SK-N-SH (cell line): ENCODE data around the gene FRAS1.

Experiments
- CTCF ChIP-seq: fragments of 200-600 bp; sonication (generic); IDR thresholded peaks from 2 replicates; pipeline ENCODE4 v1.6.1; 2017; ENCODE audit warnings: antibody characterized with exemption, mild to moderate bottlenecking, moderate library complexity
- MEF2A ChIP-seq: IDR thresholded peaks from 2 replicates; pipeline ENCODE4 v1.4.0; 2012; ENCODE audit warnings: low read depth, borderline replicate concordance
- PBX3 ChIP-seq: IDR thresholded peaks from 2 replicates; pipeline ENCODE4; 2012
- POLR2AphosphoS5 ChIP-seq: IDR thresholded peaks from 2 replicates; pipeline ENCODE4 v1.6.1; 2012; ENCODE audit warnings: low read depth, low read length
- RAD21 ChIP-seq: IDR thresholded peaks from 2 replicates; pipeline ENCODE4 v1.6.1; 2012; ENCODE audit warnings: mild to moderate bottlenecking, low read length
- REST ChIP-seq: IDR thresholded peaks from 2 replicates; pipeline ENCODE4 v1.6.1; 2012; ENCODE audit warnings: mild to moderate bottlenecking, low read depth, low read length, moderate library complexity
- SIN3A ChIP-seq: IDR thresholded peaks from 2 replicates; pipeline ENCODE4 v1.6.1; 2012; ENCODE audit warnings: low read depth, mild to moderate bottlenecking, low read length, moderate library complexity, borderline replicate concordance
- TAF1 ChIP-seq: IDR thresholded peaks from 2 replicates; pipeline ENCODE4 v1.6.1; 2012; ENCODE audit warnings: low read depth, mild to moderate bottlenecking, low read length, moderate library complexity, borderline replicate concordance
- TCF12 ChIP-seq: IDR thresholded peaks from 2 replicates; pipeline ENCODE4 v1.4.0; 2012
- YY1 ChIP-seq: IDR thresholded peaks from 2 replicates; pipeline ENCODE4 v1.4.0; 2012; ENCODE audit warnings: low read depth, mild to moderate bottlenecking

GRCh38 chr4:78464265-78464664 lies 407.1 kb downstream of the FRAS1 start:
- TF ChIP-seq POLR2AphosphoS5, result no peak
- no peak for TF ChIP-seq TCF12
- no peak for TF ChIP-seq REST
- no peak for TF ChIP-seq SIN3A
- TF ChIP-seq CTCF, result no peak
- TF ChIP-seq RAD21, result no peak
- TF ChIP-seq PBX3, result no peak
- TF ChIP-seq TAF1, result no peak
- TF ChIP-seq YY1, result no peak
- TF ChIP-seq MEF2A, result no peak
